ENCODE results near the gene CLP1. TPM values are rescaled to one million over a fixed set of nuclear protein-coding genes. Genes with fewer than 3 reads are reported as not detected.
A peak's percentile ranks its signal among the peaks of the same experiment; 100 is the strongest.

Gene CLP1
- total RNA-seq, 2 experiments from 2014 or later: 21.8 to 24.2 TPM

DNA sequence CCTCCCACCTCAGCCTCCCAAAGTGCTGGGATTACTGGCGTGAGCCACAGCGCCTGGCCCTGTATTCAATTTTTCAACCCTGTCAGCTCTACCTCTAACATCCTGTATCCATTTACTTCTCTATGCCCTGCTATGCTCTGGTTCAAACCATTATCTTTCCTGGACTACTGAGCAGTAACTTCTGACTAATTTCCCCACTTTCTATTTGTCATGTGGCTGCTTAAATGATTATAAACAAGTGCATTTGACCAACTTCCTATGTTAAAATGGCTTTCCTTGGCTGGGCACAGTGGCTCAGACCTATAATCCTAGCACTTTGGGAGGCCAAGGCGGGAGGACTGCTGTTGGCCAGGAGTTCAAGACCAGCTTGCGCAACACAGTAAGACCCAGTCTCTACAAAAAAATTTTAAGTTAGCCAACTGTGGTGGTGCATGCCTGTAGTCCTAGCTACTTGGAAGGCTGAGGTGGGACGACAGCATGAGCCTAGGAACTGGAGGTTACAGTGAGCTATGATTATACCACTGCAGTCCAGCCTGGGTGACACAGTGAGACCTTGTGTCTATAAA, 52.3 kb downstream of the CLP1 start:
- peak overlapping the region; percentile 59 for H3K27ac Mint-ChIP-seq
- no peak for ATAC-seq (ENCODE audit: poor library complexity)
- intact Hi-C loops (cut with DNase I, micrococcal nuclease): loop anchor here (2.0 to 10.0 kb wide), 5 partner anchors 51 to 875 kb away; partner anchors contain the start of genes LPXN (in 1 of the 2), P2RX3 (in 1 of the 2), SSRP1 (in 1 of the 2) and UBE2L6 (in 1 of the 2)

More for the DNA sequence above, 52.3 kb downstream of the CLP1 start:
- Mint-ChIP-seq H3K36me3 (ENCODE audit: low read depth) (peaks cover 36% of the 10 kb centered on the region), H3K9me3 (no peaks in the 10 kb centered on the region), H3K4me1 (ENCODE audit: low read depth) (peaks cover 53% of the 10 kb centered on the region), H3K27me3 (no peaks in the 10 kb centered on the region), H3K4me3 (peak overlapping the region; percentile 73)
- POLR2A ChIA-PET: interaction anchor here (3.2 kb wide), 1 partner anchor 32 kb away, joined by 40 read pairs; the partner anchor contains the start of gene SELENOH
- no peak for DNase-seq
- no peak overlapping the region for H3K4me3 ChIP-seq (ENCODE audit: low read length)
- H3K27me3 ChIP-seq (ENCODE audit: control insufficient read depth in 1 of 2, insufficient read depth in 2 of 2, low read length in 2 of 2): no peaks in the 10 kb centered on the region
- H3K36me3 ChIP-seq (ENCODE audit: insufficient read depth, low read length): peaks cover 5% of the 10 kb centered on the region
- TF ChIP-seq, protein P1, sequence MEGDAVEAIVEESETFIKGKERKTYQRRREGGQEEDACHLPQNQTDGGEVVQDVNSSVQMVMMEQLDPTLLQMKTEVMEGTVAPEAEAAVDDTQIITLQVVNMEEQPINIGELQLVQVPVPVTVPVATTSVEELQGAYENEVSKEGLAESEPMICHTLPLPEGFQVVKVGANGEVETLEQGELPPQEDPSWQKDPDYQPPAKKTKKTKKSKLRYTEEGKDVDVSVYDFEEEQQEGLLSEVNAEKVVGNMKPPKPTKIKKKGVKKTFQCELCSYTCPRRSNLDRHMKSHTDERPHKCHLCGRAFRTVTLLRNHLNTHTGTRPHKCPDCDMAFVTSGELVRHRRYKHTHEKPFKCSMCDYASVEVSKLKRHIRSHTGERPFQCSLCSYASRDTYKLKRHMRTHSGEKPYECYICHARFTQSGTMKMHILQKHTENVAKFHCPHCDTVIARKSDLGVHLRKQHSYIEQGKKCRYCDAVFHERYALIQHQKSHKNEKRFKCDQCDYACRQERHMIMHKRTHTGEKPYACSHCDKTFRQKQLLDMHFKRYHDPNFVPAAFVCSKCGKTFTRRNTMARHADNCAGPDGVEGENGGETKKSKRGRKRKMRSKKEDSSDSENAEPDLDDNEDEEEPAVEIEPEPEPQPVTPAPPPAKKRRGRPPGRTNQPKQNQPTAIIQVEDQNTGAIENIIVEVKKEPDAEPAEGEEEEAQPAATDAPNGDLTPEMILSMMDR (IDR thresholded peaks at IDR 0.05): no peak
- peaks cover 28% of the 10 kb centered on the region for H3K4me1 ChIP-seq (ENCODE audit: insufficient read depth, low read length)
- CTCF ChIA-PET: interaction anchor here (1.5 kb wide), 1 partner anchor 91 kb away, joined by 4 read pairs; no protein-coding TSS in a partner anchor
- H3K9me3 ChIP-seq (ENCODE audit: control insufficient read depth in 1 of 2, insufficient read depth in 1 of 2, low read length in 2 of 2): no peaks in the 10 kb centered on the region
- H3K27ac ChIP-seq (ENCODE audit: low read depth in 1 of 2, low read length in 2 of 2): no peak overlapping the region

Small RNAs within 50 kb of the gene (microRNA-seq; reads per million reads assigned to microRNA genes)
- 165 reads per million, percentile 70 among the genes with 10 or more reads in this experiment for gene MIR130A (ENCODE audit: borderline microRNAs expressed, borderline replicate concordance)

Other genes starting within 250 kb of the CLP1 start
- 1 to 10 TPM; 6.9 to 7.3 TPM for gene SLC43A3, start 230.6 kb upstream of the CLP1 start, total RNA-seq
- under 1 TPM; 0.17 to 0.19 TPM for gene RTN4RL2, start 197.2 kb upstream of the CLP1 start, total RNA-seq
- gene SLC43A1, start 142.1 kb upstream of the CLP1 start, total RNA-seq: 1 to 10 TPM; 3.1 to 4.2 TPM
- gene TIMM10, start 127.0 kb upstream of the CLP1 start, total RNA-seq: 10 to 100 TPM; 28.0 TPM
- gene SMTNL1, start 120.2 kb upstream of the CLP1 start, total RNA-seq: not detected
- gene UBE2L6, start 90.1 kb upstream of the CLP1 start, total RNA-seq: 10 to 100 TPM; 35.0 to 36.2 TPM
- under 1 TPM in 1 of 2 experiments, not detected in 1; 0.53 TPM for gene SERPING1, start 60.1 kb upstream of the CLP1 start, total RNA-seq
- gene YPEL4, start 7.8 kb upstream of the CLP1 start, total RNA-seq: 1 to 10 TPM; 5.6 to 7.3 TPM
- gene ZDHHC5, start 10.4 kb downstream of the CLP1 start, total RNA-seq: 10 to 100 TPM; 59.7 to 61.1 TPM
- 10 to 100 TPM; 13.7 to 14.9 TPM for gene MED19, start 54.5 kb downstream of the CLP1 start, total RNA-seq
- gene TMX2, start 54.8 kb downstream of the CLP1 start, total RNA-seq: 10 to 100 TPM; 30.0 to 30.5 TPM
- 10 to 100 TPM; 48.0 to 48.5 TPM for gene SELENOH, start 83.7 kb downstream of the CLP1 start, total RNA-seq
- not detected for gene BTBD18, start 94.1 kb downstream of the CLP1 start, total RNA-seq
- gene CTNND1, start 104.0 kb downstream of the CLP1 start, total RNA-seq: 10 to 100 TPM; 12.4 to 12.5 TPM